Activated gamma-delta T cell (primary cell): ENCODE results near the gene TAF13.
"Not testable (repeated sequence)": the region's sequence is repeated elsewhere in the genome, so short reads cannot be mapped to it uniquely, and the experiment has no call there.

ENCODE experiments used
- DNase-seq: peaks from one replicate; lab custom pipeline; 2025; lab: John Stamatoyannopoulos, UW

Gene TAF13

GRCh38 chr1:109046671-109047070 is 29.1 kb downstream of the TAF13 start:
- DNase-seq, result no peak

GRCh38 chr1:109045595-109045994 is 30.2 kb downstream of the TAF13 start:
- DNase-seq, result no peak

- DNase-seq, result peak; percentile 96
Measured at GRCh38 chr1:109041621-109042468, 34.0 kb downstream of the TAF13 start, which contains the start of gene WDR47. TSS of gene WDR47 (minus strand) at chr1:109042102. CDS start at chr1:109023512, 18,590 bp downstream.

- no peak for DNase-seq
Measured at GRCh38 chr1:109040989-109041620, 34.7 kb downstream of the TAF13 start.

- DNase-seq, result no peak
Measured at GRCh38 chr1:109040627-109040988, 35.2 kb downstream of the TAF13 start.

- DNase-seq, result no peak
Measured at GRCh38 chr1:109034382-109034781, 41.4 kb downstream of the TAF13 start.

GRCh38 chr1:109029493-109029892 is 46.3 kb downstream of the TAF13 start:
- DNase-seq, result not testable (repeated sequence)

- DNase-seq, result no peak
Measured at GRCh38 chr1:109027841-109028240, 48.0 kb downstream of the TAF13 start.

GRCh38 chr1:109025694-109026093 is 50.1 kb downstream of the TAF13 start:
- DNase-seq, result no peak

GRCh38 chr1:109024646-109025045 is 51.2 kb downstream of the TAF13 start:
- no peak for DNase-seq

- no peak for DNase-seq
Measured at GRCh38 chr1:109020693-109021257, 55.0 kb downstream of the TAF13 start.

- not testable (repeated sequence) for DNase-seq
Measured at GRCh38 chr1:109017719-109018118, 58.1 kb downstream of the TAF13 start.

- no peak for DNase-seq
Measured at GRCh38 chr1:109017134-109017533, 58.7 kb downstream of the TAF13 start.
